ENCODE results near the gene ZFYVE9.

The ZFYVE9 gene

GRCh38 chr1:52229494-52229893 lies 87.6 kb downstream of the ZFYVE9 start:
- H3K36me3 Mint-ChIP-seq (ENCODE audit: insufficient read depth) = no peaks in the 10 kb centered on the region
- H3K4me1 Mint-ChIP-seq (ENCODE audit: low read depth in 2 of 2) = peaks cover 0 to 5% of the 10 kb centered on the region in 2 donors
- H3K9me3 Mint-ChIP-seq = no peaks in the 10 kb centered on the region
- ATAC-seq (replicated peaks) (no peak), DNase-seq (no peak)
- H3K27me3 Mint-ChIP-seq = no peaks in the 10 kb centered on the region
- H3K4me3 Mint-ChIP-seq = no peak overlapping the region
- H3K27ac Mint-ChIP-seq = no peak overlapping the region

GRCh38 chr1:52233463-52233862 lies 91.6 kb downstream of the ZFYVE9 start:
- no peak overlapping the region for H3K27ac Mint-ChIP-seq
- ATAC-seq (replicated peaks) (no peak), DNase-seq (no peak)
- no peaks in the 10 kb centered on the region for H3K27me3 Mint-ChIP-seq
- H3K4me3 Mint-ChIP-seq = no peak overlapping the region
- H3K36me3 Mint-ChIP-seq (ENCODE audit: insufficient read depth) = no peaks in the 10 kb centered on the region
- H3K4me1 Mint-ChIP-seq (ENCODE audit: low read depth in 2 of 2) = peaks cover 0 to 2% of the 10 kb centered on the region in 2 donors
- H3K9me3 Mint-ChIP-seq = no peaks in the 10 kb centered on the region

- H3K9me3 Mint-ChIP-seq = no peaks in the 10 kb centered on the region
- no peak for ATAC-seq (replicated peaks)
- H3K27me3 Mint-ChIP-seq = no peaks in the 10 kb centered on the region
- H3K4me3 Mint-ChIP-seq = no peak overlapping the region
- no peak for DNase-seq
- H3K36me3 Mint-ChIP-seq (ENCODE audit: insufficient read depth) = no peaks in the 10 kb centered on the region
- H3K27ac Mint-ChIP-seq = no peak overlapping the region
- peaks cover 0 to 5% of the 10 kb centered on the region in 2 donors for H3K4me1 Mint-ChIP-seq (ENCODE audit: low read depth in 2 of 2)
These were observed 92.1 kb downstream of the ZFYVE9 start for GRCh38 chr1:52234014-52234413.

GRCh38 chr1:52234708-52235107 lies 92.8 kb downstream of the ZFYVE9 start:
- Mint-ChIP-seq H3K36me3 (ENCODE audit: insufficient read depth) (no peaks in the 10 kb centered on the region), H3K27ac (no peak overlapping the region), H3K9me3 (no peaks in the 10 kb centered on the region), H3K4me3 (no peak overlapping the region), H3K4me1 (ENCODE audit: low read depth in 2 of 2) (peaks cover 0 to 5% of the 10 kb centered on the region in 2 donors), H3K27me3 (no peaks in the 10 kb centered on the region)
- DNase-seq (no peak), ATAC-seq (replicated peaks) (no peak)

DNA sequence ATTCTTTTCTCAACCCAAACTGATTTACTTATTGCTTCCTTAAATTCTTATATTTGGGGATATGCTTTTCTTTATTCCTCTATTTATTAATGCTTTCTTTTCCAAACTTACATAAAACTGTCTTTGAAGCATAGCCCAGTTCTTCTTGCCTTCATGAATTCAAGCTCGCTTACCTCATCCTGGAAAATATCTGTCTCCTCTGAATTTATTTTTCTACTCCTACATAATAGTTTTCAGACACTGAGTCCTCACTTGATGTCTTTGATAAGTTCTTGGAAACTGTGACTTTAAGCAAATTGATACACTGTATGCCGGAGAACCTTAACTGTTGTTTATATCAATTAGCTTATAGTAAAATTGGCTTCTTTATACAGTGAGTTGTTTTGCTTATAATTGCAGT lies 93.8 kb downstream of the ZFYVE9 start:
- H3K27me3 Mint-ChIP-seq = no peaks in the 10 kb centered on the region
- DNase-seq = no peak
- no peak overlapping the region for H3K27ac Mint-ChIP-seq
- H3K4me3 Mint-ChIP-seq = no peak overlapping the region
- H3K36me3 Mint-ChIP-seq (ENCODE audit: insufficient read depth) = no peaks in the 10 kb centered on the region
- H3K4me1 Mint-ChIP-seq (ENCODE audit: low read depth in 2 of 2) = peaks cover 0 to 5% of the 10 kb centered on the region in 2 donors
- no peak for ATAC-seq (replicated peaks)
- no peaks in the 10 kb centered on the region for H3K9me3 Mint-ChIP-seq

- Mint-ChIP-seq H3K4me1 (ENCODE audit: low read depth in 2 of 2) (peaks cover 0 to 5% of the 10 kb centered on the region in 2 donors), H3K36me3 (ENCODE audit: insufficient read depth) (no peaks in the 10 kb centered on the region), H3K9me3 (no peaks in the 10 kb centered on the region), H3K27me3 (no peaks in the 10 kb centered on the region), H3K4me3 (no peak overlapping the region), H3K27ac (no peak overlapping the region)
- DNase-seq = no peak
- ATAC-seq (replicated peaks) = no peak
These were observed 95.5 kb downstream of the ZFYVE9 start for GRCh38 chr1:52237430-52237829.

DNA sequence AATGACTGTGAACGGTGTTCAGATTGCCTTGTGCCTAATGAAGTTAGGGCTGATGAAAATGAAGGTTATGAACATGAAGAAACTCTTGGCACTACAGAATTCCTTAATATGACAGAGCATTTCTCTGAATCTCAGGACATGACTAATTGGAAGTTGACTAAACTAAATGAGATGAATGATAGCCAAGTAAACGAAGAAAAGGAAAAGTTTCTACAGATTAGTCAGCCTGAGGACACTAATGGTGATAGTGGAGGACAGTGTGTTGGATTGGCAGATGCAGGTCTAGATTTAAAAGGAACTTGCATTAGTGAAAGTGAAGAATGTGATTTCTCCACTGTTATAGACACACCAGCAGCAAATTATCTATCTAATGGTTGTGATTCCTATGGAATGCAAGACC lies 96.6 kb downstream of the ZFYVE9 start:
- no peaks in the 10 kb centered on the region for H3K36me3 Mint-ChIP-seq (ENCODE audit: insufficient read depth)
- DNase-seq (no peak), ATAC-seq (replicated peaks) (no peak)
- no peak overlapping the region for H3K4me3 Mint-ChIP-seq
- no peaks in the 10 kb centered on the region for H3K9me3 Mint-ChIP-seq
- H3K4me1 Mint-ChIP-seq (ENCODE audit: low read depth in 2 of 2) = peaks cover 0 to 5% of the 10 kb centered on the region in 2 donors
- no peaks in the 10 kb centered on the region for H3K27me3 Mint-ChIP-seq
- no peak overlapping the region for H3K27ac Mint-ChIP-seq

DNA sequence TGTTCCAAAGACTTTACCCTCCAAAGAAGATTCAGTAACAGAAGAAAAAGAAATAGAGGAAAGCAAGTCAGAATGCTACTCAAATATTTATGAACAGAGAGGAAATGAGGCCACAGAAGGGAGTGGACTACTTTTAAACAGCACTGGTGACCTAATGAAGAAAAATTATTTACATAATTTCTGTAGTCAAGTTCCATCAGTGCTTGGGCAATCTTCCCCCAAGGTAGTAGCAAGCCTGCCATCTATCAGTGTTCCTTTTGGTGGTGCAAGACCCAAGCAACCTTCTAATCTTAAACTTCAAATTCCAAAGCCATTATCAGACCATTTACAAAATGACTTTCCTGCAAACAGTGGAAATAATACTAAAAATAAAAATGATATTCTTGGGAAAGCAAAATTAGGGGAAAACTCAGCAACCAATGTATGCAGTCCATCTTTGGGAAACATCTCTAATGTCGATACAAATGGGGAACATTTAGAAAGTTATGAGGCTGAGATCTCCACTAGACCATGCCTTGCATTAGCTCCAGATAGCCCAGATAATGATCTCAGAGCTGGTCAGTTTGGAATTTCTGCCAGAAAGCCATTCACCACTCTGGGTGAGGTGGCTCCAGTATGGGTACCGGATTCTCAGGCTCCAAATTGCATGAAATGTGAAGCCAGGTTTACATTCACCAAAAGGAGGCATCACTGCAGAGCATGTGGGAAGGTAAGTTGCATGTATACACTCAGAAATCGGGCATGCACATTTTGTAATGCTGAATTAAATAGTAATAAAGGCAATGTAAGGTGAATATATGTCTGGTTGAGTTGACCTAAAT lies 97.2 kb downstream of the ZFYVE9 start:
- Mint-ChIP-seq H3K4me3 (no peak overlapping the region), H3K27ac (no peak overlapping the region), H3K4me1 (ENCODE audit: low read depth in 2 of 2) (peaks cover 0 to 5% of the 10 kb centered on the region in 2 donors), H3K27me3 (no peaks in the 10 kb centered on the region), H3K36me3 (ENCODE audit: insufficient read depth) (no peaks in the 10 kb centered on the region), H3K9me3 (no peaks in the 10 kb centered on the region)
- no peak for DNase-seq
- ATAC-seq (replicated peaks) = no peak

GRCh38 chr1:52239708-52240001 lies 97.8 kb downstream of the ZFYVE9 start:
- Mint-ChIP-seq H3K4me3 (no peak overlapping the region), H3K36me3 (ENCODE audit: insufficient read depth) (no peaks in the 10 kb centered on the region), H3K27ac (no peak overlapping the region), H3K27me3 (no peaks in the 10 kb centered on the region), H3K4me1 (ENCODE audit: low read depth in 2 of 2) (peaks cover 0 to 5% of the 10 kb centered on the region in 2 donors), H3K9me3 (no peaks in the 10 kb centered on the region)
- DNase-seq (no peak), ATAC-seq (replicated peaks) (no peak)

DNA sequence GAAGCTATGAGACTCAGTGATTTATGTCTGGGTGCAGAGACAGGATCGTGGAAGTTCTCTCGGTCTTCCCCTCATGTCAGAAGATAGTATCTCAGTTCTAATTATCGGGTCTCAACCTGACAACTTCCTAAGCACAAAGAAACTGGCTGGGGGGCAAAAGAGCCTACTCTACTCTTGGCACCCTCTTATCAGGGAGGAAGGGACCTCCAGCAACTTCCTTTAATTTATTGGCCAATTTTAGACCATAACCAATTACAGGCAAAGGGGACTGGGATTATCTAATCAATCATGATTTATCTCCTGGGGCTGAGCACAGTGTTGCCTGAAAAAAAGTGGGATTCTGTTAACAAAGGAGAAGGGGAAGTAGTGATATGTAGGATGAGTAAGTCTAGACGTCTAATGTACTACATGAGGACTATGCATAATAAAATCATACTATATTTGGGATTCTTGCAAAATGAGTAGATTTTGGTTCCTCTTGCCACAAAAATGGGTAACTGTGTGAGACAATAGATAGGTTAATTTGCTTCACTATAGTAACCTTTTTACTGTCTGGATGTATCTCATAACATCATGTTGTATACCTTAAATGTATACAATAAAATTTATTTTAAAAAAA lies 98.8 kb downstream of the ZFYVE9 start:
- no peaks in the 10 kb centered on the region for H3K36me3 Mint-ChIP-seq (ENCODE audit: insufficient read depth)
- H3K27ac Mint-ChIP-seq = no peak overlapping the region
- no peaks in the 10 kb centered on the region for H3K27me3 Mint-ChIP-seq
- H3K4me1 Mint-ChIP-seq (ENCODE audit: low read depth in 2 of 2) = peaks cover 0 to 5% of the 10 kb centered on the region in 2 donors
- ATAC-seq (replicated peaks) (no peak), DNase-seq (no peak)
- H3K9me3 Mint-ChIP-seq = no peaks in the 10 kb centered on the region
- H3K4me3 Mint-ChIP-seq = no peak overlapping the region

DNA sequence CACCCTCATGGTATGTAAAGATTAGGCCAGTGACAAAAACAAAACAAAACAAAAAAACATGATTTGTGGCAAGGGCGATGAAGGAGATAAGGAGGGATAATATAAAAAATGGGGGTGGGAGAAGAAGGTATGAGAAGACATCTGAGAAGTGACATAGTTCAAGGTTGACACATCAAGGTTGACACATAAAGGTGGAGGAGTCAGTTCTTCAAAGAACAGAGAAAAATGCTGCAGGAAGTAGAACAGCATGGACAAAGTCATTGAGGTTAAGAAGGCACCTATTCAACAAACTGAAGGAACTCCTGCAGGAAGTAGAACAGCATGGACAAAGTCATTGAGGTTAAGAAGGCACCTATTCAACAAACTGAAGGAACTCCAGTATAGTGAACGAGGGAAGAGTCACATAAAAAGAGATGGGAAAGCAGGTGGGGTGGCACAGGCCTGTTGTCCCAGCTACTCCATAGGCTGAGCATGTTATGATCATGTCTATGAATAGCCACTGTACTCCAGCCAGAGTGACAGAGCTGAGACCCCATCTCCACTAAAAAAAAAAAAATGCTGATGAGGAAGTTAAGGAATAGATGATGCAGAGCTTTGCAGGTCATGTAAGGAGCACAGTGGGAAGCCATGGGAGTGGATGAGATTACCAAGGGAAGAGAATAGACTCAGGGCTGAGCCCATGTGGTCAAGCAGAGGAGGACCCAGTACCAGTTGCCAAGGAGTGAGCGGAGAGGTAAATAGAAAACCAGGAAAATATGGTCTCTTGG lies 101.5 kb downstream of the ZFYVE9 start:
- H3K9me3 Mint-ChIP-seq = no peaks in the 10 kb centered on the region
- ATAC-seq (replicated peaks) (no peak), DNase-seq (no peak)
- H3K27ac Mint-ChIP-seq = no peak overlapping the region
- H3K4me1 Mint-ChIP-seq (ENCODE audit: low read depth in 2 of 2) = peaks cover 0 to 4% of the 10 kb centered on the region in 2 donors
- H3K27me3 Mint-ChIP-seq = no peaks in the 10 kb centered on the region
- no peak overlapping the region for H3K4me3 Mint-ChIP-seq
- no peaks in the 10 kb centered on the region for H3K36me3 Mint-ChIP-seq (ENCODE audit: insufficient read depth)

GRCh38 chr1:52249831-52250230 lies 107.9 kb downstream of the ZFYVE9 start:
- Mint-ChIP-seq H3K27ac (no peak overlapping the region), H3K4me1 (ENCODE audit: low read depth in 2 of 2) (peaks cover 4 to 5% of the 10 kb centered on the region in 2 donors), H3K9me3 (no peaks in the 10 kb centered on the region), H3K27me3 (no peaks in the 10 kb centered on the region), H3K36me3 (ENCODE audit: insufficient read depth) (no peaks in the 10 kb centered on the region), H3K4me3 (no peak overlapping the region)
- no peak for ATAC-seq (replicated peaks)
- no peak for DNase-seq

- H3K9me3 Mint-ChIP-seq = no peaks in the 10 kb centered on the region
These were observed 111.5 kb downstream of the ZFYVE9 start for GRCh38 chr1:52253421-52253820.

GRCh38 chr1:52259886-52260285 lies 118.0 kb downstream of the ZFYVE9 start:
- Mint-ChIP-seq H3K27ac (no peak overlapping the region), H3K4me3 (no peak overlapping the region), H3K36me3 (ENCODE audit: insufficient read depth) (no peaks in the 10 kb centered on the region), H3K4me1 (ENCODE audit: low read depth in 2 of 2) (no peaks in the 10 kb centered on the region), H3K9me3 (no peaks in the 10 kb centered on the region), H3K27me3 (no peaks in the 10 kb centered on the region)
- no peak for ATAC-seq (replicated peaks)
- no peak for DNase-seq

More at GRCh38 chr1:52253421-52253820, 111.5 kb downstream of the ZFYVE9 start:
- Mint-ChIP-seq H3K27ac (no peak overlapping the region), H3K4me3 (no peak overlapping the region), H3K27me3 (no peaks in the 10 kb centered on the region), H3K4me1 (ENCODE audit: low read depth in 2 of 2) (peaks cover 4 to 5% of the 10 kb centered on the region in 2 donors), H3K36me3 (ENCODE audit: insufficient read depth) (no peaks in the 10 kb centered on the region)
- ATAC-seq (replicated peaks) = no peak
- no peak for DNase-seq
